ENCODE data around the gene ZNF746. TPM values are rescaled to one million over a fixed set of nuclear protein-coding genes. Genes with fewer than 3 reads are reported as not detected.

ZNF746 gene
- total and polyA plus RNA-seq, 11 donors: 5.5 to 12.8 (median 7.5) TPM

DNA sequence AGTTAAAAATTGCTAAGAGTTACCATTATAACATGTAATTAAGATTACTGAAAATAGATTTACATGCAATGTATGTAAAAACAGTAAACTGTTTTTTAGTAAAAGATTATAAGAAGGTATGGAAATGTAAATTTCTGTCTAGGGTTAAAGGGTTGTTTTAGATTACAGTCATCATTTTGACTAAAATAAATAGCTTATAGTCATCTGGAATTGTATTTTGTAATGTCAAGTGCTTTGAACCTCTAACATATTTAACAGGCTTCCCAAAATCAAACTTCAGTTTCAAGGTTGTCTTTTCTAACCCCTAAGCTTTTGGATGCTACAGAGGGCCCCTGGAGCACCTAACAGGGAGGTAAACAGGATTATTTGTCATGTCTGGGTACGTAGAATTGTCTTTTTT, 35.0 kb upstream of the ZNF746 start:
- ATAC-seq: no peak
- intact Hi-C loops (cut with DNase I): no loop called here
- no peak for TF ChIP-seq CTCF (IDR thresholded peaks at IDR 0.05)
- TF ChIP-seq POLR2A (IDR thresholded peaks at IDR 0.05): no peak
- WGBS, 4 donors: 87 to 95% (median 92%) methylated on average over 1 of the region's 1 CpG
- Histone ChIP-seq H3K27me3 (no peaks in the 10 kb centered on the region), H3K36me3 (no peaks in the 10 kb centered on the region), H3K4me3 (no peak overlapping the region), H3K9me3 (peaks cover 0 to 68% (median 40%) of the 10 kb centered on the region in 12 donors), H3K27ac (no peak overlapping the region), H3K4me1 (no peaks in the 10 kb centered on the region)
- DNase-seq: no peak

- H3K4me1 ChIP-seq: no peaks in the 10 kb centered on the region
- H3K36me3 ChIP-seq: no peaks in the 10 kb centered on the region
- 57 to 67% (median 58%) methylated on average over 4 of the region's 4 CpGs for WGBS, 4 donors
- intact Hi-C loops (cut with DNase I): no loop called here
- no peak overlapping the region for H3K4me3 ChIP-seq
- H3K9me3 ChIP-seq: peaks cover 0 to 79% (median 42%) of the 10 kb centered on the region in 12 donors
- no peaks in the 10 kb centered on the region for H3K27me3 ChIP-seq
- ATAC-seq (no peak), DNase-seq (no peak)
- TF ChIP-seq CTCF (IDR thresholded peaks at IDR 0.05) (no peak), POLR2A (IDR thresholded peaks at IDR 0.05) (no peak)
- no peak overlapping the region for H3K27ac ChIP-seq
These were observed 31.6 kb upstream of the ZNF746 start for GRCh38 chr7:149529136-149529718.

DNA sequence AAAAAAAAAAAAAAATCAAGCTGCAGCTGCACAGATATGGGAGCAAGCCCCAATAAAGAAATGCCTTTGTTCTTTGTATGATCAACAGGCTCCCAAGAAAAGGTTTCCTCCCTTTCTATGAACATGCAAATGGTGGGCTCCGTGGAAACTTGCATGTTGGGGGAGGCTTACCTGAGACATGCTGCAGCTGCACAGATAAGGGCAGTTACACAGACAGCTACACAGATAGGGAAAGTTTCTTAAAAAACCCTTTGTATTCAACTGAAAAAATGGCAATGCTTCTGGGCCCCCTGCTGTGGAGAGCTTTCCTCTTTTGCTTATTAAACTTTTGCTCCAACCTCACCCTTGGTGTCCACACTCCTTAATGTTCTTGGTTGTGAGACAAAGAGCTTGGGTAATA, 29.8 kb upstream of the ZNF746 start:
- Histone ChIP-seq H3K36me3 (no peaks in the 10 kb centered on the region), H3K4me3 (no peak overlapping the region), H3K27ac (no peak overlapping the region), H3K27me3 (no peaks in the 10 kb centered on the region), H3K9me3 (peaks cover 0 to 62% (median 35%) of the 10 kb centered on the region in 12 donors), H3K4me1 (no peaks in the 10 kb centered on the region)
- ATAC-seq (no peak), DNase-seq (no peak)
- TF ChIP-seq CTCF (IDR thresholded peaks at IDR 0.05) (no peak), POLR2A (IDR thresholded peaks at IDR 0.05) (no peak)
- 81 to 86% (median 84%) methylated on average over 1 of the region's 1 CpG for WGBS, 4 donors
- intact Hi-C loops (cut with DNase I): no loop called here

- H3K27ac ChIP-seq: no peak overlapping the region
- H3K4me3 ChIP-seq: no peak overlapping the region
- TF ChIP-seq POLR2A (IDR thresholded peaks at IDR 0.05) (no peak), CTCF (IDR thresholded peaks at IDR 0.05) (no peak)
- no peaks in the 10 kb centered on the region for H3K4me1 ChIP-seq
- 69 to 76% (median 74%) methylated on average over 3 of the region's 3 CpGs for WGBS, 4 donors
- DNase-seq (no peak), ATAC-seq (no peak)
- intact Hi-C loops (cut with DNase I): no loop called here
- no peaks in the 10 kb centered on the region for H3K27me3 ChIP-seq
- H3K9me3 ChIP-seq: peaks cover 0 to 41% (median 26%) of the 10 kb centered on the region in 12 donors
- no peaks in the 10 kb centered on the region for H3K36me3 ChIP-seq
These were observed 27.7 kb upstream of the ZNF746 start for GRCh38 chr7:149525280-149525679.

Measured in heart left ventricle (tissue), 16 donors.